ENCODE results near the gene TTC12. TPM values are rescaled to one million over a fixed set of nuclear protein-coding genes. Genes with fewer than 3 reads are reported as not detected.

The TTC12 gene, protein sequence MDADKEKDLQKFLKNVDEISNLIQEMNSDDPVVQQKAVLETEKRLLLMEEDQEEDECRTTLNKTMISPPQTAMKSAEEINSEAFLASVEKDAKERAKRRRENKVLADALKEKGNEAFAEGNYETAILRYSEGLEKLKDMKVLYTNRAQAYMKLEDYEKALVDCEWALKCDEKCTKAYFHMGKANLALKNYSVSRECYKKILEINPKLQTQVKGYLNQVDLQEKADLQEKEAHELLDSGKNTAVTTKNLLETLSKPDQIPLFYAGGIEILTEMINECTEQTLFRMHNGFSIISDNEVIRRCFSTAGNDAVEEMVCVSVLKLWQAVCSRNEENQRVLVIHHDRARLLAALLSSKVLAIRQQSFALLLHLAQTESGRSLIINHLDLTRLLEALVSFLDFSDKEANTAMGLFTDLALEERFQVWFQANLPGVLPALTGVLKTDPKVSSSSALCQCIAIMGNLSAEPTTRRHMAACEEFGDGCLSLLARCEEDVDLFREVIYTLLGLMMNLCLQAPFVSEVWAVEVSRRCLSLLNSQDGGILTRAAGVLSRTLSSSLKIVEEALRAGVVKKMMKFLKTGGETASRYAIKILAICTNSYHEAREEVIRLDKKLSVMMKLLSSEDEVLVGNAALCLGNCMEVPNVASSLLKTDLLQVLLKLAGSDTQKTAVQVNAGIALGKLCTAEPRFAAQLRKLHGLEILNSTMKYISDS
- total RNA-seq (2011; cell fraction: chromatin; rRNA removed; ENCODE audit: low replicate concordance) = 28.3 and 44.1 TPM in 2 replicates
- total RNA-seq (2011; cell fraction: nucleolus; rRNA removed) = 12.5 and 15.3 TPM in 2 replicates
- total RNA-seq (2011; cell fraction: nucleoplasm; rRNA removed) = 13.1 and 21.4 TPM in 2 replicates
- total RNA-seq (2014; rRNA removed) (10.0 and 18.9 TPM in 2 replicates), total RNA-seq (2014; rRNA removed; fragmentation: Illumina TruSeq; extraction: Trizol) (15.1 and 15.3 TPM in 2 replicates), total RNA-seq (2015; rRNA removed; fragmentation: Illumina TruSeq; extraction: Trizol) (16.0 and 18.9 TPM in 2 replicates), total RNA-seq (2021) (8.4 and 8.5 TPM in 2 replicates), polyA plus RNA-seq (2011; rRNA removed) (10.2 and 13.4 TPM in 2 replicates), polyA plus RNA-seq (2014; fragmentation: Illumina TruSeq; extraction: Trizol) (12.1 and 14.0 TPM in 2 replicates), polyA plus RNA-seq (2014; fragmentation: Nextera tagmentation; extraction: Ambion mirVana) (1 to 10 TPM; 5.1 to 9.1 TPM), polyA plus RNA-seq (2014; rRNA removed) (9.4 and 19.9 TPM in 2 replicates), polyA minus RNA-seq (2011; rRNA and poly(A)+ RNA removed) (13.0 and 20.5 TPM in 2 replicates), Bru-seq, nascent RNA (percentile 54 among the genes with signal in this experiment), BruChase-seq, experiment 1, labeled RNA remaining after a 2-hour chase (percentile 54 among the genes with signal in this experiment), BruChase-seq, experiment 2, labeled RNA remaining after a 6-hour chase (percentile 52 among the genes with signal in this experiment)
- polyA plus RNA-seq (2011; cell fraction: cytosol; rRNA removed) = 4.3 and 4.8 TPM in 2 replicates
- polyA plus RNA-seq (2011; cell fraction: nucleus; rRNA removed) = 37.7 and 40.7 TPM in 2 replicates
- polyA plus RNA-seq (2012) = 7.1 and 9.9 TPM in 2 replicates
- 2.5 and 7.3 TPM in 2 replicates for polyA minus RNA-seq (2011; cell fraction: cytosol; rRNA and poly(A)+ RNA removed)
- 26.5 and 41.2 TPM in 2 replicates for polyA minus RNA-seq (2011; cell fraction: nucleus; rRNA and poly(A)+ RNA removed)
- long read RNA-seq, experiment 1, transcript TTC12-219 (22 exons, 2,315 nt) = major isoform, 8 of 15 reads
- long read RNA-seq, experiment 1, partial matches to known transcripts = 4 of 15 reads
- long read RNA-seq, experiment 1, other reads (novel, unspliced or antisense) = 3 of 15 reads
- long read RNA-seq, experiment 2, partial matches to known transcripts = 3 of 5 reads
- long read RNA-seq, experiment 2, other reads (novel, unspliced or antisense) = 2 of 5 reads
- long read RNA-seq, experiment 3, partial matches to known transcripts = 0 of 1 reads
- long read RNA-seq, experiment 3, other reads (novel, unspliced or antisense) = 0 of 1 reads

DNA sequence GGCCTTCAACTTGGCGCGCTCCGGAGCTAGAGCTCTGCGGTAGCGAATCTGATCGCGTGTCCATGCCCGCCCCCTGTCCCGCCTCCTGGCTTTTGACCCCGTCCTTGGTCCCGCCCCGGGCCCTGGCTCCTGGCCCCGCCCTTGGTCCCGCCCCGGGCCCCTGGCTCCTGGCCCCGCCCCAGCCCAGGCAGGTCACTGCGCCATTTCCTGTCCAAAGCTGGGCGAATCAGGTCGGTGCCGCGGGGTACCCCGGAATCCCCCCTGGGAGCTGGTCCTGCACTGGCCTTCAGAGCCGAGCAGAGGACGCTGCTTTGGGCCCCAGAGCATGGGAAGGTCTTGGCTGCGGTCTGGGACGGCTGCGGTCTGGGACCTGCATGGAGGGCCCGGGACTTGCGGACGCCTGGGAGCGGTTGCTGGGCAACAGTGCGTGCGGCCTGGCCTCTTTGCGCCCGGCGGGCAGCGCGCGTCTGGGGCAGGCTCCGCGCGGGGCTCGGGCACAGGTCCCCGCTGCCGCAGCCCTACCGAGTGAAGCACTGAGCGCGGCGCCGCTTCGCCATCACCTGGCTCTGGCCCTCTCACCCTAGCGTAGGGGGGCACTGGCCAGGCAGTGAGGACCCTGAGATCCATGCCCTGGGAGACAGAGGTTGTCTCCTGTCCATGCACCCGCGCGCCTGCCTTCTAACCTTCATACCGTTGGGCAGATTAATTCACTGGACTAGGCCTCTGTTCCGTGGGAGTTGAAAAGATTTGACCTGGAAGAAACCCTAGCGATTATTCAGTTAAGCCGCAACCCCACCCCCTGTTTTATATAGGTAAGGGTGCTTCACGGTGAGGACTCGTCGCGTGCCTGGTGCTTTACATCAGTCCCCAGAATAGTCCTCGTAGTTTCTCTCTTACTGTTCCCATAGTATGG is at the start of gene TTC12:
Gene TTC12, plus strand, starts transcription at position 195 of the 913 bp plus-strand sequence. CDS start 1,675 bp downstream, outside the sequence.
- FAIRE-seq = peak; percentile 87
- peaks cover 6% of the 10 kb centered on the region; the same call in 2 of the 3 replicates for H3K79me2 ChIP-seq (ENCODE audit: control insufficient read depth, insufficient read depth, low read length)
- intact Hi-C loops (cut with micrococcal nuclease) = no loop called here
- TF ChIP-seq OTX1 (CRISPR knock-in tag; IDR thresholded peaks at IDR 0.05) = no peak
- TF ChIP-seq NCOA1 (IDR thresholded peaks at IDR 0.05; ENCODE audit: low read depth) = no peak
- no peak for TF ChIP-seq FOXM1 (IDR thresholded peaks at IDR 0.05; ENCODE audit: low read depth)
- 0 out of 2 replicates have a peak, but pooled peaks have one; percentile 26 for TF ChIP-seq FOXM1 (CRISPR knock-in tag; IDR thresholded peaks at IDR 0.05; ENCODE audit: low read depth)
- 0 out of 2 replicates have a peak, but pooled peaks have one; percentile 17 for TF ChIP-seq MYNN (IDR thresholded peaks at IDR 0.05)
- 0 out of 2 replicates have a peak, but pooled peaks have one; percentile 8 for TF ChIP-seq MYNN (CRISPR knock-in tag; IDR thresholded peaks at IDR 0.05)
- TF ChIP-seq, protein P1, sequence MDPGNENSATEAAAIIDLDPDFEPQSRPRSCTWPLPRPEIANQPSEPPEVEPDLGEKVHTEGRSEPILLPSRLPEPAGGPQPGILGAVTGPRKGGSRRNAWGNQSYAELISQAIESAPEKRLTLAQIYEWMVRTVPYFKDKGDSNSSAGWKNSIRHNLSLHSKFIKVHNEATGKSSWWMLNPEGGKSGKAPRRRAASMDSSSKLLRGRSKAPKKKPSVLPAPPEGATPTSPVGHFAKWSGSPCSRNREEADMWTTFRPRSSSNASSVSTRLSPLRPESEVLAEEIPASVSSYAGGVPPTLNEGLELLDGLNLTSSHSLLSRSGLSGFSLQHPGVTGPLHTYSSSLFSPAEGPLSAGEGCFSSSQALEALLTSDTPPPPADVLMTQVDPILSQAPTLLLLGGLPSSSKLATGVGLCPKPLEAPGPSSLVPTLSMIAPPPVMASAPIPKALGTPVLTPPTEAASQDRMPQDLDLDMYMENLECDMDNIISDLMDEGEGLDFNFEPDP (CRISPR knock-in tag; IDR thresholded peaks at IDR 0.05) = no peak
- TF ChIP-seq TEAD1 (CRISPR knock-in tag; IDR thresholded peaks at IDR 0.05) = peak in 1 of 2 experiments; percentile 47; a peak in 1 of 4 replicates
- TF ChIP-seq, protein P2, sequence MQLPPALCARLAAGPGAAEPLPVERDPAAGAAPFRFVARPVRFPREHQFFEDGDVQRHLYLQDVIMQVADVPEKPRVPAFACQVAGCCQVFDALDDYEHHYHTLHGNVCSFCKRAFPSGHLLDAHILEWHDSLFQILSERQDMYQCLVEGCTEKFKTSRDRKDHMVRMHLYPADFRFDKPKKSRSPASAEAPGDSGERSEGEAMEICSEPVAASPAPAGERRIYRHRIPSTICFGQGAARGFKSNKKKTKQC (CRISPR knock-in tag; IDR thresholded peaks at IDR 0.05) = peak; percentile 65; the same call in 1 of the 2 replicates
- TF ChIP-seq HDAC2 (IDR thresholded peaks at IDR 0.05) = peak; percentile 79
- TF ChIP-seq GABPA (tag; conservative IDR thresholded peaks at IDR 0.05; ENCODE audit: low read depth) = peak; percentile 88
- no peak for TF ChIP-seq SMAD4 (CRISPR knock-in tag; conservative IDR thresholded peaks at IDR 0.05)

More for the DNA sequence above, at the start of gene TTC12:
- Histone ChIP-seq H2AFZ (ENCODE audit: low read depth, low read length) (peak within 1 kb of the TSS; percentile 98), H3K9me1 (ENCODE audit: control insufficient read depth, insufficient read depth, low read length) (no peaks in the 10 kb centered on the region), H4K20me1 (replicated peaks; ENCODE audit: control insufficient read depth, insufficient read depth, low read length) (no peaks in the 10 kb centered on the region), H3K9ac (ENCODE audit: insufficient read depth in 1 of 2, low read depth in 2 of 2, low read length in 2 of 2) (peak within 1 kb of the TSS; percentile 45 to 90), H3K4me1 (replicated peaks in 1 of 2; ENCODE audit: control insufficient read depth in 2 of 2, insufficient read depth in 2 of 2, low read length in 2 of 2) (peaks cover 5 to 8% of the 10 kb centered on the region in 2 experiments; a peak in 4 of 5 replicates), H3K36me3 (ENCODE audit: control insufficient read depth, insufficient read depth, low read length) (no peaks in the 10 kb centered on the region), H3K4me3 (peak within 1 kb of the TSS; percentile 83), H3K27ac (ENCODE audit: extremely low read depth, low read depth, low read length) (peak within 1 kb of the TSS; percentile 47), H3K4me2 (ENCODE audit: insufficient read depth, low read length) (peak within 1 kb of the TSS; percentile 90), H3K9me3 (replicated peaks; ENCODE audit: control insufficient read depth, insufficient read depth, low read depth, low read length) (no peaks in the 10 kb centered on the region), H3K27me3 (ENCODE audit: control insufficient read depth in 2 of 2, insufficient read depth in 2 of 2, low read length in 2 of 2) (no peaks in the 10 kb centered on the region)
- BruUV-seq (replicated peaks) = no TSS peak
- WGBS (ENCODE audit: insufficient coverage, low coverage, missing lambda C conversion rate) = under 1% methylated on average over 47 of the region's 64 CpGs
- CTCF ChIA-PET (ENCODE audit: low intra/inter-chr PET ratio) = no interaction called here
- peak; percentile 100 for ATAC-seq
- POLR2A ChIA-PET = interaction anchor here (0.6 to 0.7 kb wide), 3 partner anchors 25 to 42 kb away, joined by 3 to 6 read pairs (median 4); no protein-coding TSS in a partner anchor
- in situ Hi-C loops (cut with MboI) = loop anchor here (25.0 kb wide), 2 partner anchors 223 to 948 kb away; no protein-coding TSS in a partner anchor
- peak; percentile 94 to 98 (median 96) for DNase-seq (ENCODE audit: extremely low read depth in 1 of 4, low spot score in 3 of 4)
